HG03521 (cell line): Measurements from ENCODE around the gene ISG15.

Source experiments
- ATAC-seq: cut with Tn5 transposase; IDR thresholded peaks from one replicate; pipeline ENCODE4 v1.9.1; 2021; ENCODE audit warnings: mild to moderate bottlenecking, moderate library complexity; ENCODE audit not compliant: unreplicated experiment

ISG15 gene

DNA sequence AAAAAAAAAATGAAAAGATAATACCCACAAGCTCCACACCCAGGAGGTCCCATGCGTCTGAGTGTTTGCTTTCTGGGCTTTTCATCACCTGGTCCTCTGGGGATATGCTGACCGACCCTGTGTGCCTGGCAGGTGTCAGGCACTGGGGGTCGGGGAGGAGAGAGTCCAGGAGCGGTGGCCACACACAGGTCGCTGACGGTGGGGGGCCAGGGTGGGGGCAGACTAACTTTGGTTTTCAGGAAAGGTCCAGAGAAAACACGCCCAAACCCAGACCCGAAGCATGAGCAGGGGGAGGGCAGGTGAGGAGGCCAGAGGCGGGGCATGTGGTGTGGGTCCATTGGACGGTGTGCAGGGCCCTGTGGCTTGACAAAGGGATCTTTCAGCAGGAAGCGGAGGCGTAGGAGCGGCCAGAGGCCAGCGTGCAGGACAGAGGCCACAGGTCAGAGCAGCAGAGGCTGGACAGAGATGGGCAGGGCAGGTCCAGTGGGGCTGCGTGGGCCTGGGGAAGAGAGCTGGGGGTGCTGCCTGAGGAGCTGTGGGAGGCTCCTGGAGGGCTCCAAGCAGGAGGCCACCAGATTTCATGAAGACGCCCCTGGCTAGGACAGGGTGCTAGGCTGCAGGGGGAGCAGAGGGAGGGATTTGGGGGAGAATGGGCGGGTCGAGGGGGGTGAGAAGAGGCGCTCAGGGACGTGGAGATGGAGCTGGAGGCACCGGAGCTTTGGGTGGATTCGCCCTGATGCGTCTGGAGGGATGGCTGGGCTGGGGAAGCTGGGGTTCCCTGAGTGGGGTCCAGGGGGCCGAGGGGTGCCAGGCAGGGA is 45.0 kb downstream of the ISG15 start:
- ATAC-seq = no peak

DNA sequence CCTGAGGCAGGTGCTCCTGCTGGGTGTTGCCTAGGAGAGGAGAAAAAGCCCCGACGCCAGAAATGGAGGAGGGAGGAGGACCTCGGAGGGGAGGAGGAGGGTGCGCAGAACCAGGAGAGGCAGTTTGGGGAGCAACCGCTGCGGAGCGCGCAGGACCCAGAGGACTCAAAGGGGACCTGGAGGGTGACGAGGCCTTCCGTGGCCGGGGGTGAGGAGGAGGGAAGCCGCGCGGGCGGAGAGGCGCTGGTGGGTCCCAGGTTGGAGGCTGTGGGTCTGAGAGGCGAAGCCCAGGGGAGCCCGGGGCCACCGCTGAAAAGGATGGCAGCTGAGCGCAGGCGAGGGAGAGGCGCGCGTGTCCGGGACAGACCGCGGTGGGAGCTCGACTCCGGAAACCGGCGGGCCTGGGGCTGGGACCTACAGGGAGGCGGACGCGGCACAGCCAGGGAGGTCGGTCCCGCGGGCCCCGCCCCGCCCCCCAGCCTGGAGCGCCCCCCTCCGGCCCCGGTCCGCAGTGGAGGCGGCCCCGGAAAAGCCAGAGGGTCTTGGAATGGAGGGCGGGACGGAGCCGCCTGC is 45.7 kb downstream of the ISG15 start:
- peak; percentile 31 for ATAC-seq

DNA sequence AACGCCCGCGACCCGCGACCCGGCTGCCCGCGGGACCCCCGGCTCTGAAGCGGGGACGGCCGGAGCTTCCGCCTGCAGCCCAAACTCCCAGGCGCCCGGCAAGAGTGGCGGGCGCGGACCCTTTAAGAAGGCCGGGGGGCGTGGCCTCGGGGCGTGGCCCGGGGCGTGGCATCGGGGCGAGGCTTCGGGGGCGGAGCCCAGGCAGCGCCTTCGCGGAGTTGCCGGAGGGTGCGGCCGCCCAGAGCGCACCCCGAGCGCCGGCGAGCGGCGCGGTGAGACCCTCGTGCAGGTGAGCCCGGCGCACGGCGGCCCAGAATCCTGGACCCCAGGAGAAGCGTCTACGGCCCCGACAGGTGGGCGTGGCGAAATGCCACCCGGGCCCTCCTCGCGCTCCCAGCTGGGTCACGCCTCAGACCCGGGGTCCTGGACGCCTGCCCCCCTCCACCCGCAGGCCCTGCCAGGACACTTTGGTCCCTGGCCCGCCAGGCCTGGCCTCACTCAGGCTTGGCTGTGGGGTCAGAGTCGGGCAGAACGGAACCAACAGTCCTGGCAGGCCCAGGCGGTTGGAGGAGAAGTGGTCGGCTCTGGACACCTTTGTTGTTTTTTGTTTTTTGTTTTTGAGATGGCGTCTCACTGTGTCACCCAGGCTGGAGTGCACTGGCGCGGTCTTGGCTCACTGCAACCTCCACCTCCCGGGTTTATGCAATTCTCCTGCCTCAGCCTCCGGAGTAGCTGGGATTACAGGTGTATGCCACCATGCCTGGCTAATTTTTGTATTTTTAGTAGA is 46.4 kb downstream of the ISG15 start:
- peak; percentile 66 for ATAC-seq

DNA sequence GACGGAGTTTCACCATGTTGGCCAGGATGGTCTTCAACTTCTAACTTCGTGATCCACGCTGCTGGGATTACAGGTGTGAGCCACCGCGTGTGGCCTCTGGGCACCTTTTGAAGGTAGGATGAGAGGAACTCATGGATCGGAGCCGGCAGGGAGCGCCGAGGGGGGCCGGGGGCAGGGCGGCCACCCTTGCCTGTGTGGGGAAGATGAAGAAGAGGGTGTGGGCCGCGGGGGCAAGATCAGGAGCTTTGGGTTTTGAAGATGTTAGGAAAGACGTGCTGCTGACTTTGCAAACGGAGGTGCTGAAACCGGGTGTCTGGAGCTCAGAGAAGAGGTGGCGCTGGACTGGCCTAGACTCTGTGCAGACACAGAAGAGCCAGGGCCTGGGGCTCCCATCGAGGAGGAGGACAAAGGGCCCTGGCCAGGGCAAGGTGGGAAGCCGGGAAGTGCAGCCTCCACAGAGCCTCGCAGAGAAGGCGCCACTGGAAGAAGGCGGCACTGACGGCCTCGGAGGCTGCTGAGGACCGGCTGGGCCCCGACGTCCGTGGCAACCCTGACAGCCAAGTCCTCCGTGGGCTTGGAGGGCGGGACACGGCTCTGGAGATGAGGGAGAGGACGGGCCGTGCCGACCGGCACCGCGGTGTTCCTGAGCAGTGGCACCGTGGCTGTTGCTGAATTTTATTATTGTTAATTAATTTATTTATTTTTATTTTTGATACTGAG is 47.1 kb downstream of the ISG15 start:
- ATAC-seq = no peak

DNA sequence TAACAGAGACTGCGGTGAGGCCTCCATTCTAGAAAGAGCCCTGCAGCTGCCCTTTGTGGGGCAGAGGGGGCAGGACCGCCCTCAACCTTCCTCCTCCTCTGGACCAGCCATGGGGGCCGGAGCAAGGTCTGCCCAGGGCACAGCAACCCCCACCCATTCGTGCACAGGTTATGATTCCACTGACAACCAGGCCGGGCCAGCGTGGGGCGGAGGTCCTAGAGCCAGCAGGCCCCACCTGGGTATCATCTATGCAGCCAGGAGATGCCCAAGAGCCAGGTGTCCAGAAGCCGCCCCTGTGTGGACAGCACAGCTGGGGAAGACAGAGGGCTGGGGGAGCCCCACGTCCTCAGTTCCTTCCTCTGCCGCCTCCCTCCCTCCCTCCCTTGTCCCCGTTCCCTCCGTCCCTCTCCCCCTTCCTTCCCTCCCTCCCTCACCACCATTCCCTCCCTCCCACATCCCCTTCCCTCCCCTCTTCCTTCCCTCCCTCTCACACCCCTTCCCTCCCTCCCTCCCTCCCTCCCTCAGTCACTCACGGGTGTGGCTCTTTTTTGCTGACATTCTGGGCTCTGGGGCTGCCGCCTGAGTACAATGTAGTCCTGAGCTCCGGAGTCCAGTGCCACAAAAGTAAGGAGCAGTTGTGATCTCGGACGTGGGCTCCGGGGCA is 48.5 kb downstream of the ISG15 start:
- no peak for ATAC-seq

DNA sequence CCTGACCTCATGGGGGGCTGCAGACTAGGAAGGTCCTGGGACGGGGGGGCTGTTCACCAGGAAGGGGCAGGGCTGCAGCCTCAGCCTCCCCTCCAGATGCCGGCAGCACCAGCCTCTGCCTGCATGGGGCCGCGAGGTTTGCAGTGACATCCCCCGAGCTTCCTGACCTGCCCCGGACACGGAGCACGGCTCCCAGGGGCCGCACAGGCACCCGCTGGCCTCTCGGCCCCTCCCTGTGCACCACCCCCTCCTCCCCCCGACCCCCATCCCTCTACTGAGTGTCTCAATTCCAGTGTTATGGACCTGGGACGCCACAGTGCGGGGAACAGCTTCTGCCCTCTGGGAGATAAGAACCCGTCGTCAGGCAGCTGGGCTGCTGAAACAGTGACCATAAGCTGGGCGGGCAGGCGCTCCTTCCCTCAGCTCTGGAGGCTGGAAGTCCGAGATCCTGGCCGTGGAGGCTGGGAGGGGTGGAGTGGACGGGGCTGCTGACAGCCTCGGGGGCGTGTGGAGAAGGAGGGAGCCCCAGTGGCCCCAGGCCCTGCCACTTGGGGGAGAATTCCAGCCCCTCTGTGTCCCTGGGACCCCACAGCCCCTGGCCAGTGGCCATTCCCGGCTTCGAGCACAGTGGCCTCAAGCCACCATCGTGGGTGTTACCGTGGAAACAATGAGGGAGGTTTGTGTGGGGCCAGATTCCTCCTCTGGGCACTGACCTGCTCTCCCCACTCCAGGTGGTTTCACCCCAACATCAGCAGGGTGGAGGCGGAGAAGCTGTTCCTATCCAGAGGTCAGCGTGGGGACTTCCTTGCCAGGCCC is 49.3 kb downstream of the ISG15 start:
- no peak for ATAC-seq

DNA sequence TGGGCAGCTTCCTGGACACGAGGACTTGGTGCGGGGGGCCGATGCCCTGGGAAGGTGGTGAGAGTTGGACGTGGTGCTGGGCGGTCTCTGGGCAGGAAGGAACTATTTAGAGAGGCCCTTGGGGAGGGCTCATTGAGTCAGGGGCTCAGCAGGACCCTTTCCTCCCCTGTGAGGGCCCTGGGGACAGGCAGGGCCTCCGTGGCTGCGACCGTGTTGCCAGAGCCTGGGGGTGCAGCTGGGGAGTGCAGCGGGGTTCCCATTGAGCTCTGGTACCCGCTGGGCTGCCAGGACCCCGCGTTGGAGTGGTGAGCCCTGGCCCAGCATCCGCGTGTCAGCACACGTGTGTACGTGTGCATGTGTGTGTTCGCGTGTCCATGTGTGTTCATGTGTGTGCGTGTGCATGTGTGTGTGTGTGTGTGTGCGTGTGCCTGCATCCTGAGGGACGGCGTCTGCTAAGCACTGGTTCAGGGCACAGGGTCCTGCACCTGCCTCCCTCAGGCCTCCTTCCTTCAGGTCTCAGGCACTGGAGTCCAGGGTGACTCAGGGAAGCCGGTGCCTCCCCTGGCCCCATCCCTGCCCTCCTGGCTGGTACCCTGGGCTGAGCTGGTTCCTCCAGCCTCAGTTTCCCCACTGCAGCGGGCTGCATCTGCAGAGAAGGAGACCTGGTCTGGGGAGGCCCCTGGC is 50.1 kb downstream of the ISG15 start:
- ATAC-seq = no peak
